GM10847 (cell line): ENCODE measurements around the gene LYST.

Source experiments
- POLR2A ChIP-seq: IDR thresholded peaks from 2 replicates; pipeline ENCODE4 v1.6.1; 2011; ENCODE audit not compliant: insufficient read length; ENCODE audit errors: extremely low read depth

LYST gene

DNA sequence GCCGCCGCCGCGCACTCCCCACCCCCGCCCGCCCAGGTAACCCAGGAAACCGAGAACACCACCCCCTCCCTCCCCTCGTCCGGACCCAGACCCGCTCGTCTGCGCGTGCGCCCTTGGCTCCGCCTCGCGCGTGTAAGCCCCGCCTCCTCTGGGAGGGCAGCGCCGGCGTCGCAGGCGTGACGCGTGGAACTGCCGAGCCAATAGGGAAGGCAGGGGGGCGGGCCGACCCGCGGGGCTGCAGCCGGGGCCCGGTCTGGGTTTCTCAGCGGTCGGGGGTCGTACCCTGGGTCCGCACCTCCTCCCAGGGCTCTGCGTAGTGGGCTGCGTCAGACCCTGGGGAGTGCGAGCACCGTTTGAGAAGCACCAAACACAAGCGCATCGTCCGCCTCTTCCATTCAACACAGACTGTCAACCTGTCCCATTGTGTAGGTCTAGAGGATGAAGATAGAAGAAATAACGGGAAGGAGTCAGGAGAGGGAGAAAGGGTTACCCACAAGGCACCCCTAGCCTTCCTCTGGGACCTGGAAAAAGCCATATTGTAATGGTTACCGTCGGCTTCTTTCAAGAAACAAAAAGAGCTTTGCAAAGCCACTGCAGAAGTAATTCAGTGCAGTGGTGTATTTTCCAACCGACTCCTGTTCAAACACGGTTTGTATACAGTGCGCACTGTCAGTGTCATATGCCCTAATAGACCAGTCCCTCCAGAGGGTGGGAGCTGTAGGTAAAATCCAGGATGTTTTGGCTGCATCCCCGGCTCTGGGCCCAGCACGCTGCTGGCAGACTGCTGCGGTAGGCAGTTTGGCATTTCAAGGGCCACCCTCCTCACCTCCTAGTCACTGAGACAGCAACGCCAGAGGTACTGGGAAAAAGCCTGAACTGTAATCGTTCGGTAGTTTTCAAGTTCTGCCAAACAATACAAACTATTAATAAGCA is 473 bp upstream of the LYST start:
- peak; percentile 71 for TF ChIP-seq POLR2A

DNA sequence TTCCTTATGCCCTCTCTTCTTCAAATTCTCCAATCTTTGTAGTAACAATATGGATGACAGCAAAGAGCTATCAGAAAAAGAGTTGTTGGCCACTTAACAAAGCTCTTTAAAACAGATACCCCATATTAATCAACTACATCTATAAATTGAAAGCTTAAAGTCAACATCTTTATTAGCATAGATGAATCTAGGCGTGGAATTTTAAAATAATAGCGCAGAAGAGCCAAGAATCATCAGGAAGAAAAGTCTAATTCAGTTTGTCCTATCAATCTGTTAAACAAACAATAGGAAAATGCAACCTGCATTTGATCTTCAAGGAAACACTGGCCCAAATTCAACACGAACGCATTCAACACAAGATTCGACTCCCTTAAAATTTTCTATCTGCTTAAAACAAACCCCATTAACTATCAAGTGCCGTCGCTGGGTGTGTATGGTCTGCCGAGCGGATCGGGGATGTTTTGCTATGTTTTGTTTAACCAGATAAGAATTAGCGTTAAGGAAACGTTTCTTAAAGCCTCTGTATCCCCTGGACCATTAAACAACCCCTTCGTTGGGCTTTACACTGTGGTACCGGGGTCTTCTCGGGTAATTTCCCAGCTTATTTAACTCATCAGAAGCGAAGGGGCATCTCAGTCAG is 1.0 kb downstream of the LYST start:
- no peak for TF ChIP-seq POLR2A

DNA sequence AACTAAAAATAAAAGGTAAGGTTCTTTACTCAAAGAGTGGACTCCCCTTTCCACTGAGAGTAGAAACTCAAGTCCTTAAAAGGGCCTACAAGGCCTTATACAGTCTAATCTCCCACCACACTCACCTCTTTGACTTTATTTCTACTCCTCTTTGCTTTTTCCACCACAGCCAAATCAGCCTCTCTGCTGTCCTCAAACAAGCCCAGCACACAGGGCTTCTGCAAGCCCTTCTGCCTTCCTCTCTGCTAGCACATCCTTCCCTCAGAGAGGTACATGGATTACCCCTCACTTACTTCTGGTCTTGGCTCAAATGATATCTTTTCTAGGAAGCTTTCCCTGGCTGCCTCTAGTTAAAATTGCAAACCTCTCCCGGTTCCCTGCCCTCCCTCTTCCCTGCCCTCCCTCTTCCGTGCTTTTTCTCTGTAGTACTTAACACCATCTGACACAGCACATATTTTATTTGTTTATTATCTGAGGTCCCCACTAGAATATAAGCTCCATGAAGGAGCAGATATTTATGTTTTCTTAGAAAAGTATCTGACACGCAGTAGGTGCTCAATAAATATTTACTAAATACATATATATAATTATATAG is 1.7 kb downstream of the LYST start:
- TF ChIP-seq POLR2A, result no peak

DNA sequence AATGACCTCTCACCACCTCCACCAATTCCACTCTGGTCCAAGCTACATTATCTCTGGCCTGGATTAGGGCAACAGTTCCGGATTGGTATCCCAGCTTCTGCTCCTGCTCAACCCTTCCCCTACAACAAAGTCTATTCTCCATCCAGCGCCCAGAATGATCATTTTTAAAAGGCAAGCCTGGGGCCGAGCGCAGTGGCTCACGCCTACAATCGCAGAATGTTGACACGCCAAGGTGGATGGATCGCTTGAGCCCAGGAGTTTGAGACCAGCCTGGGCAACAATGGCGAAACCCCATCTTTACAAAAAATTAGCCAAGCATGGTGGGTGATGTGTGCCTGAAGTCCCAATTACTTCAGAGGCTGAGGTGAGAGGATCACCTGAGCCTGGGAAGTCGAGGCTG is 2.2 kb downstream of the LYST start:
- no peak for TF ChIP-seq POLR2A

DNA sequence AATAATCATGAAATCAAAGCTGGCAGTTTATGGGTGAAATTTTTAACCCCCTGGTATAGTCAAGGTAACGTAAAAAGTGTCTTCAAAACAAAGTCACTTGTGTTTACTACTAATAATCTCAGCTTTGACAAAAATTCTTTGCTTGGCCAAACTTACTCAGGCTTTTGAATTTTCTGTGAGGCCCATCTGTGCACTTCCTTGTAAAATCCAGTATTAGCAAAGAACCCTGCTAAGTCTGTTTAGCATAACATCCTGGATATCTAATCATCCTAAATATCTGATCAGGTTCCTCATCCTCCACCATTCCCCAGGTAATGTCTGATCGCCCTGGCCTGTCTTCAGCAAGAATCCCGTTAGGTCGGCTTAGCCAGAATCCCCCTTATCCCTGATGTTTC is 3.0 kb downstream of the LYST start:
- no peak for TF ChIP-seq POLR2A

DNA sequence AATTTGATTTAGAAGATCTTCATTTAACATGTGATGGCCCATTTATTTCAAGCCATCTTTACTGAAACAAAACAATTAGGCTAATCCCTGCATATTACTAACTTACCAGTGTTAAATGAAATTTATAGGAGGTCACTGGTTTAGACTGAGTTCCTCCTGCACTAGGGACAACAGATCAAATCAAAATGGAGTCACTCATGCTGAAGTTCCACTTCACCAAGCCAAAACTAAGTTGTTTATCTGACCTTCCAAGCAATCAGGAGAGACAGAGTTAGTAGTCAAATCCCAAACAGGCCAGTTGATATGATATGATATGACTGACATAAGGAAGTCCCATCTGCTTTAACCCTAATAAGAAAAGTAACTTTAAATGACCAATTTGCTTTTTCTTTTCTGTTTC is 4.8 kb downstream of the LYST start:
- no peak for TF ChIP-seq POLR2A

DNA sequence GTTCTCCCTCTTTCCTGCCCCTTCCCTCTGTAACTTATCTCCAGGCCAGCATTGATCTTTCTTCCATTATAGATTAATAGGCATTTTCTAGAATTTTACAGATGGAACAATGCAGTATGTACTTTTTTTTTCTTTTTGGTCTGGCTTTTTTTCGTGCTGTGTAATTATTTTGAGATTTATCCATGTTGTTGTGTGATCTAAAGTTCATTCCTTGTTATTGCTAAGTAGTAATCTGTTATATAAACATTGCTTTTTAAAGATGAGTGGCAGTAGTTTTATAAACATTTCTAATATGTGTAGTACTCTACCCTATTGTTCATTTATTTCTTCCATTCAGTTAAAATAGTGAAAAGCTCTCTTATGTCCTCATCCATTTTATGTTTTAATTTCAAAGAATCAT is 5.9 kb downstream of the LYST start:
- no peak for TF ChIP-seq POLR2A

DNA sequence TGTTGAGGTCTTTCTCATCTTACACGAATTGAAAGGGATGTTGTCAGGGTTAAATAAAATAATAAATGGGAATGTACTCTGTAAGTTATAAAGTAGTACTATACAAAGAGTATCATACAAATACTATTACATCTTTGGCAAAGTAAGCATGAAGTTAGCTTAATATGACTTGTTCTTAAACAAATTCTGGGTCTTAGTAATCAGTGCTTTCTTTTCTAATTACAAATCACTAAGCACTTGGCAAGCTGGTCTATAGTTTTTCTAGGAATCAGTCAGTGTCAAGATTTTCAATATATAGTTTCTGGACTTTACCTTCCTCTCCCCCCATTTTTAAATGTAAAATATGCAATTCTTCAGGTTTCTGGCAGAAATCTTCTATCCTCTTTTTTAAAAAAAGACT is 6.9 kb downstream of the LYST start:
- TF ChIP-seq POLR2A, result no peak

DNA sequence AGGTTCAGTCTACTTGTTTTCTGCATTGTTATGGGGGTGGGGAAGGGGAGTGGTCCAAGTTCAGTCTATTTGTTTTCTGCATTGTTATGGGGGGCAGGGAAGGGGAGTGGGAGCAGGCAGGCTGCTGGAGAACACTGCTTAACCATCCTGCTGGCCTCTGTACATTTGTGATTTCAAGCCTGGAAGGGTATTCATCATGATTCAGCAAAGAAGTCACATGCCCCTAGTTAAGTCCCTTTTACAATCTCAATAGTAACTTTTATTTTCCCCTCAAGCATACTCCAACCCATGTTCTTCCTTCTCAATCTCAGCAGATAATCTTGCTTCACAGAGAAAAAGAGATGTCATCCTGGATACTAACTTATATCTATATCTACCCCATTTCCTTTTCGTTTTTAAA is 7.9 kb downstream of the LYST start:
- TF ChIP-seq POLR2A, result no peak

DNA sequence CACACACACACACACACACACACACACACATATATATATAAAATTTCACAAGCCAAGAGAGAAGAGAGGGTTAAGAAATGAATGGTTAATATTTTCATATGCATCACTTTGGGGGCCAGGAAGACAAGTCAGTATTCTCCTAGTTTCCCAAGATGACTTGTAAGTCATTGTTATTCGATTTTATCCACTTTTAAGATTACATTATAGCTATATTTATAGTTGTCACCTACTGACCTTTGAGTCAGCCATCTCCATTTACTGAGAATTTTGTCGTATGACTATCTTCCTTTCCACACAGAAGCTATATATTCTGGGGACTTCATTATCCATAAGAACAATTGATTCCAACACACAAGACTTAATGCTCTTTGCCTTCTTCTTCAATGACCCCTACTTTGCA is 8.9 kb downstream of the LYST start:
- TF ChIP-seq POLR2A, result no peak

DNA sequence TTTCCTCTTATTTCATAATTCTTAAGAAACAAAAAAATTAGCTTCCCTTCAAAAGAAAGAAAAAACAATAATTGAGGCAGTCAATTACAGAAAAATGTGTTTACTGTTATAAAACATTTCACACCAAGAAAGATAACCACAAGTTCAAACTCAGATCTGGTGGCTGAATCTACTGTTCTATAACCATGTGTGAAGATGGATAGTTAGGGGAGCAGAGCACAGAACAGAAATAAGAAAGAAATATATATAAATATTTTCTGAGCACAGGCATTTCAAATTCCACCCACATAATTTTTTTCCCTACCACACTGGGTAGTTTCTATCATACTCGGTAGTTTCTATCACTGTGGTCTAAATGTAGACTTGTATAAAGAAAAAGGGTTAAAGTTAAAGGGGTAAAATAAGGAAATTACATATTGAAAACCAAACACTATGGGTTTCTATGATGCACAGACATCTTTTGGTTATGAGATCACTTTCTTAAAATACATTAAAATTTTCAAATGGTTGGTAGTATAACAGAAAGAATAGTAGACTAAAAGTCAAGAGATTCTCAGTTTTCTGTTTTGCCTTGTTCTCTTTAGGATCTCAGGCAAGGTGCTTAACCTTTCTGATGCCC is 10.8 kb downstream of the LYST start:
- TF ChIP-seq POLR2A, result no peak

DNA sequence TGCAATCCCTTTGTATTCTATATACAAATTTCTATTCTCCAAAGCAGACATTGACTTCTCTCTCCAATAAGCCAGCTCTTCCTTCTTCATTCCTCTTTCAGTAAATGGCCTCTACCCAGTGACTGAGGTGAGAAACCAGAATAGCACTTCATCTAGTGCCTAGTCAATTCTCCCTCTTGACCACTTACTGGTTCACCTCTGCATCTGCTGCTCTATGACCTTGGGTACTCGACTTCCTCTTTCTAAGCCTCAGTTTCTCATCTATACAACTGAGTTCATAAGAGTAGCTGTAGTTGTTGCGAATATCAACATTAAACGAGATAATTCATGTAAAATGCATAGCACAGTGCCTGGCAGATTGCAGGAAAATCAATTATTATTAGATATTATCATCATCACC is 12.4 kb downstream of the LYST start:
- no peak for TF ChIP-seq POLR2A

DNA sequence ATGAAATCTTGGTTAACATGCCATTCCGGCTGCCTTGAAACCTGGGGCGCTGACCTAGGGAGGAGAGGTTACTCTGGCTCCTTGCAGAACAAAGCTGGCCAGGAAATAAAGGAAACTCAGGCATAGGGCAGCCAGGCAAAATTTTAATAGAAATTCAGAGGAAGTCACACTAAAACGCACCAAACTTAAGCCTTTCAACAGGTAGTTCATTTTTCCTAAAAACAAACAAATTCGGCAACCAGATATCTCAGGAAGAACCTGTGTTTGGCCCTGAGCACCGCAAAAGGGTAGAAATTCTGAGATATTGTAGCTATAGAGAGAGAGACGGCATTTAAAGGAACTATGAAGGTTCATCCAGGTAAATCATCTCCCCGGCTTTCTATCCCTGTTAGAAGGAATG is 13.1 kb downstream of the LYST start:
- no peak for TF ChIP-seq POLR2A

DNA sequence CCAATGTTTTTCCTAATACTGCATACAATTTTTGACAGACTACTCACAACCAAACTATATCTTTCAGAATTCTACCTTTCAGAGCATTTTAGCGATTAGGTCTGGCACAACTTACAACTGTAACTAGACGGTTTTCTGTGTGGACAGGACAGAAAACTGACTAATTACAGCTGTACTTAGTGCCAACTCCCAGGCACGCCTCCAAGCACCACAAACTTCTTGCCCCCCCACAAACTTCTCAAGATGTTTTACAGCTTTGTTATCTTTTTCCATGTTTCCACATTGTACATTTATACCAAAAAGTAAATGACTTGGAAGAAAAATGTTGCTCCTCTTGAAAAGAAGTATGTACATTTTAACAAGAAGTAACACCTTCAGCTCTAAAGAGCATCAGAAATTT is 13.8 kb downstream of the LYST start:
- no peak for TF ChIP-seq POLR2A

DNA sequence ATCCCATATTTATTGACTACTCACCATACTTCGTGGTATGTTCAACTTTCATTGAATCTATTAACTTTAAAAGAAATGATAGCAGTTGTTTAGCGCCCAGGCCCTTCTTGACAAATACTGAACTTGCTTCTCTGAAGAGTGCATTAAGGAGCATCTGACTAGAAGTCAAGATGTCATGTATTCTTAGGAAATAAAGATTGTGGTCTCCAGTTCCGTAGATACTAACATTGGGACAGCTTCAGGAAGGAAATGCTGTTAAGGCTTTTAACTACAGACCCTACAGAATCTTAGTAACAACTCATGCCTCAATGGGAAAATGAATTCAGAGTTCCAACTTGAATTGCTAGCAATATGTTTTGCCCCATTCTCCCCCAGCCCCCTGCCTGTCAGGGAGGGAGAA is 14.8 kb downstream of the LYST start:
- TF ChIP-seq POLR2A, result no peak

DNA sequence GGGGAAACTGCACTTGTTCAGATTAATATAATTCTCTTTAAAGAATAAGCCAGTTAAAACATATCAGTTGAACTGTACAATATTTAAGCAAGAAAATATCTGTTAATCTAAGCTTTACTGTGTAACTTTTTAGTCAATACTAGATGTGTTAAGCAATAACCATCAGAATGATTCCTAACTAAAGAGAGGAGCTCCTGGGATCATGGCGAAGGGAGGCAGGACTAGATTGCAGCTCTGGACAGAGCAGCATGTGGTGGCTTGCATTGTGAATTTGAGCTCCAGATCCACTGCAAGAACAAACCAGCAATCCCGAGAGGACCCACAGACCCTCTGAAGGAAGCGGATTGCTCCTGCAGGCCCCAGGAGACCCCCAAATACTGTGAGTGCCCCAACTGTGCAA is 21.9 kb downstream of the LYST start:
- no peak for TF ChIP-seq POLR2A
